Stimulated activated CD8-positive, alpha-beta memory T cell treated with anti-CD3 and anti-CD28 coated beads, Interleukin-4, amount 100 ng/mL, for 48 hours (primary cell): ENCODE measurements around the gene ESRRB.

Experiments used
- DNase-seq: peaks from one replicate; pipeline ENCODE4 v3.0.0-alpha.2; 2020

ESRRB gene

GRCh38 chr14:76352639-76353281, 23.2 kb upstream of the ESRRB start:
- DNase-seq, result peak; percentile 81

- no peak for DNase-seq
Observed at GRCh38 chr14:76354310-76354709, 21.6 kb upstream of the ESRRB start.

GRCh38 chr14:76355771-76356170, 20.2 kb upstream of the ESRRB start:
- no peak for DNase-seq

GRCh38 chr14:76371066-76371465, 4.9 kb upstream of the ESRRB start:
- DNase-seq, result no peak

- DNase-seq, result no peak
Observed at GRCh38 chr14:76373456-76373855, 2.5 kb upstream of the ESRRB start.

- DNase-seq, result no peak
Observed at GRCh38 chr14:76375484-76375883, 453 bp upstream of the ESRRB start.

GRCh38 chr14:76376409-76376877, 506 bp downstream of the ESRRB start:
- no peak for DNase-seq

GRCh38 chr14:76376878-76377734, 1.2 kb downstream of the ESRRB start:
- no peak for DNase-seq

GRCh38 chr14:76377735-76378074, 1.8 kb downstream of the ESRRB start:
- DNase-seq, result no peak

- DNase-seq, result no peak
Observed at GRCh38 chr14:76380991-76381390, 5.1 kb downstream of the ESRRB start.

- no peak for DNase-seq
Observed at GRCh38 chr14:76381817-76382494, 6.0 kb downstream of the ESRRB start.

GRCh38 chr14:76382495-76382832, 6.5 kb downstream of the ESRRB start:
- no peak for DNase-seq

- no peak for DNase-seq
Observed at GRCh38 chr14:76385435-76385834, 9.5 kb downstream of the ESRRB start.

- peak; percentile 85 for DNase-seq
Observed at GRCh38 chr14:76386944-76387782, 11.2 kb downstream of the ESRRB start.

- DNase-seq, result no peak
Observed at GRCh38 chr14:76389841-76390240, 13.9 kb downstream of the ESRRB start.

GRCh38 chr14:76390621-76391020, 14.7 kb downstream of the ESRRB start:
- DNase-seq, result no peak

- no peak for DNase-seq
Observed at GRCh38 chr14:76391981-76392690, 16.2 kb downstream of the ESRRB start.

GRCh38 chr14:76394569-76394968, 18.6 kb downstream of the ESRRB start:
- no peak for DNase-seq

- DNase-seq, result no peak
Observed at GRCh38 chr14:76395161-76395560, 19.2 kb downstream of the ESRRB start.

GRCh38 chr14:76396714-76397187, 20.8 kb downstream of the ESRRB start:
- DNase-seq, result no peak

- DNase-seq, result no peak
Observed at GRCh38 chr14:76405627-76406026, 29.7 kb downstream of the ESRRB start.
